ENCODE data around the gene ATCAY.

ATCAY gene

GRCh38 chr19:3835055-3835435 lies 45.4 kb upstream of the ATCAY start:
- no peak for TF ChIP-seq CTCF (IDR thresholded peaks at IDR 0.05; ENCODE audit: insufficient read depth, low read length, missing control alignments)
- POLR2A ChIA-PET: no interaction called here
- no peak overlapping the region for H3K4me3 ChIP-seq (ENCODE audit: low read depth, low read length)
- CTCF ChIA-PET: interaction anchor here (1.8 to 2.5 kb wide), 2 partner anchors 13 to 16 kb away, joined by 5 to 12 read pairs; no protein-coding TSS in a partner anchor
- DNase-seq (ENCODE audit: low read depth, low spot score): no peak

- no peak overlapping the region for H3K4me3 ChIP-seq (ENCODE audit: low read depth, low read length)
- no peak for TF ChIP-seq CTCF (IDR thresholded peaks at IDR 0.05; ENCODE audit: insufficient read depth, low read length, missing control alignments)
- DNase-seq (ENCODE audit: low read depth, low spot score): no peak
- POLR2A ChIA-PET: no interaction called here
- CTCF ChIA-PET: interaction anchor here (2.5 kb wide), 1 partner anchor 15 kb away, joined by 12 read pairs; no protein-coding TSS in a partner anchor
Measured at GRCh38 chr19:3836887-3837286, 43.6 kb upstream of the ATCAY start.

- ChIA-PET CTCF (no interaction called here), POLR2A (no interaction called here)
- TF ChIP-seq CTCF (IDR thresholded peaks at IDR 0.05; ENCODE audit: insufficient read depth, low read length, missing control alignments): no peak
- H3K4me3 ChIP-seq (ENCODE audit: low read depth, low read length): no peak overlapping the region
- DNase-seq (ENCODE audit: low read depth, low spot score): no peak
Measured at GRCh38 chr19:3837332-3837731, 43.2 kb upstream of the ATCAY start.

- H3K4me3 ChIP-seq (ENCODE audit: low read depth, low read length): no peak overlapping the region
- no peak for TF ChIP-seq CTCF (IDR thresholded peaks at IDR 0.05; ENCODE audit: insufficient read depth, low read length, missing control alignments)
- CTCF ChIA-PET: no interaction called here
- POLR2A ChIA-PET: no interaction called here
- no peak for DNase-seq (ENCODE audit: low read depth, low spot score)
Measured at GRCh38 chr19:3837922-3838321, 42.6 kb upstream of the ATCAY start.

- DNase-seq (ENCODE audit: low read depth, low spot score): no peak
- TF ChIP-seq CTCF (IDR thresholded peaks at IDR 0.05; ENCODE audit: insufficient read depth, low read length, missing control alignments): no peak
- ChIA-PET POLR2A (no interaction called here), CTCF (interaction anchor here (1.1 to 2.2 kb wide), 2 partner anchors 11 to 17 kb away, joined by 3 to 10 read pairs; no protein-coding TSS in a partner anchor)
- no peak overlapping the region for H3K4me3 ChIP-seq (ENCODE audit: low read depth, low read length)
Measured at GRCh38 chr19:3838661-3839060, 41.8 kb upstream of the ATCAY start.

- ChIA-PET CTCF (interaction anchor here (2.2 kb wide), 1 partner anchor 18 kb away, joined by 10 read pairs; no protein-coding TSS in a partner anchor), POLR2A (no interaction called here)
Measured at GRCh38 chr19:3839941-3840340, 40.5 kb upstream of the ATCAY start.

More at GRCh38 chr19:3839941-3840340, 40.5 kb upstream of the ATCAY start:
- no peak for DNase-seq (ENCODE audit: low read depth, low spot score)
- H3K4me3 ChIP-seq (ENCODE audit: low read depth, low read length): no peak overlapping the region
- no peak for TF ChIP-seq CTCF (IDR thresholded peaks at IDR 0.05; ENCODE audit: insufficient read depth, low read length, missing control alignments)
